NCI-H1092 (cell line): ENCODE data around the gene FAM25G.

Experiments used
- DNase-seq: peaks from one replicate; lab custom pipeline; 2025; lab: John Stamatoyannopoulos, UW

FAM25G gene

DNA sequence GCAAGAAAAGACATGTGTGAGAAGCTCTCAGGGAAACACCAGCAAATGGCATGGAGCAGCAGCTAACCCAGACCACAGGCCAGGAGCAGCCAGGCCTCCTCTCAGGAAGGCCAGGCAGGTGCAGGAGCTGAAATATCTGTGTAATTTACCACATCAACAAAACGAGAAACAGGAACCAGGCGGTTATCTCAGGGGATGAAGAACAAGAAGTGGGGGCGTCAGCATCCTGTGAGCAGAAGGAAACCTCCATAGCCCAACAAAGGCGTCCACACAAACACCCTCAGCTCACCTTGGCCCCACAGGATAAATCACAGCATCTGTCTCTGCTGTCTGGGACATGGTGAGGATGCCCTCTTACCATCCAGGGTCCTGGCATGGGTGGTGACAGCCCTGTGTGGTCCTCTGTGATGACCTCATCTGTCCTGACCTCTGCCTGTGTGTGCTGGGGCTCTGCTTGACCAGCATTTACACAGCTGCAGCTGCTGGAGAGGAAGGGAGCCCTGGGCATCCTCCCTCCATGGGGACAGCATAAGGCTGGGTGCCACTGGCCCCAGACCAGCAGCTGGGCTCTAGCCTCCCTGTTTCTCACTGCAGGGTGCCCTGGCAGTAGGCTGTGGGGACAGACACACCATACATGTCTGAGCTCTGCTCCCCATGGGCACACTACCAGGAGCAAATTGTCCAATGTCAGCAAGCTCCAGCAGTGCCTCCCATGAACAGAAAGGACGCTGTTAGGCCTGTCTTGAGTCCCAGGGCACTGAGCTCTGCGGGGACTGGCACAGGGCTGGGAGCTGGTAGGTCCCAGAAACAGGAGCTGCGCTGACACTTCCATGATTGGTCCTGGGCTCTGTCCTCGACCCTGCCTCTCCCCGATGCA is 42.2 kb downstream of the FAM25G start:
- no peak for DNase-seq

DNA sequence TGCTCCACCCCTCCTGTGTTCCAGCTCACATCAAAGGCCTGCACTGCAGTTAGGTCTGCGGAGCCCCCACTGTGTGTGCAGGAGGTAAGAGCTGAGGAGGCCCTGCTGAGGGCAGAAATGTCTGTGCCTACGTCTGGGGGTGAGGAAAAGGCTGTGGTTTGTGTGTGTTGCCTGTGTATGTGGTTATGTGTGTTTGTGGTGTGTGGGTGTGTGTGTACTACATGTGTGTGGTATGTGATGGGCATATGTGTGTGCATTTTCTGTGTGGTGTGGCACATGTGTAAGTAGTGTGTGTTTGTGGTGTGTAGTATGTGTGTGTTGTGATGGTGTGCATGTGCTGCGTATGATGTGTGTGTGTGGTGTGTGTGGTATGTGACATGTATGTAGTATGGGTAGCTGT is 43.8 kb downstream of the FAM25G start:
- DNase-seq, result no peak

DNA sequence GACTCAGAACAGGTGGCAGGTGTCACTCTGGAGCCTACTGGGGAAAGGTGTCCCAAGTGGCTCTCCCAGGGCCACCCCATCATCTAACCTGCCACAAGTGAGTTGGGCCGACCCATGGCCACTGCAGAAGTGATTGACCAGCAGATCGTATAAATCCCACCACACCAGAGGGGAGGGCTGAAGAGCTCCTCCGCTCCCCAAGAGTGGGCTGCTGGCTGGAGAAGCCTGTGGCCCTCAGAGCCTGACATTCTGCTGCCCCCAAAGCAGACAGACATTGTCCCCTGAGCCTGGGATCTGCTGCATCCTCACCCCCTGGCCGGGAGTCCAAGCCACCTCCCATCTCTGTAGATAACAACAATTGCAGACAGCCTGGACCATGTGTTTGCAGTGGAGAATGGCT is 44.3 kb downstream of the FAM25G start:
- DNase-seq, result no peak

DNA sequence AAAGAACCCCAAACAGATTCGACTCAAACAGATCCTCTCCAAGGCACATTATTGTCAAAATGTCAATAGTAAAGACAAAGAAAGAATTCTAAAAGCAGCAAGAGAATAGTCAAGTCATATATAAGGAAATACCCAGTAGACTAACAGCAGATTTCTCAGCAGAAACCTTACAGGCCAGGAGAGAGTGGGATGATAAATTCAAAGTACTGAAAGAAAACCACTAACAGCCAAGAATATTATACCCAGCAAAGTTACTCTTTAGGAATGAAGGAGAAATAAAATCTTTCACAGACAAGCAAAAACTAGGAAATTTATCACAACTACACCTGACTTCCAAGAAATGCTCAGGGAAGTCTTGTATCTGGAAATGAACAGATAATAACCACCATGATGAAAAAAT is 45.8 kb downstream of the FAM25G start:
- DNase-seq, result no peak

DNA sequence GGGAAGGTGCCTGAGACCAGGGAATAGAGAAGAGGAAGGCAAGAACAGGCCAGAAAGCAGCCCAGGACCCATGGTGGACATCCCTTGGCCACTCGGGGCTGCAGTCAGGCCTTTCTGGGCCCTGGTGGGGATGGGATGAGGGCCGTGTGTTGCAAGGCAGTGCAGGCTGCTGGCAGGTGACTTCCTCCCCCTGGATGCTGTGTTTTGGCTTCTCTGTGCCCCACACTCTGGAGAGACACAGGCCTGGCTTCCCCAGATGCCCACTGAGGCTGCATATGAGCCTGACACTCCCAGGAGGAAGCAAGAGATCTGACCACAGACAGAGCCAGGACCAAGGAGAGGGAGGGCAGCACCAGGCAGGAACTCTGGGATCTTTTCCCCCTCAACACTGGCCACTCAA is 47.5 kb downstream of the FAM25G start:
- no peak for DNase-seq

DNA sequence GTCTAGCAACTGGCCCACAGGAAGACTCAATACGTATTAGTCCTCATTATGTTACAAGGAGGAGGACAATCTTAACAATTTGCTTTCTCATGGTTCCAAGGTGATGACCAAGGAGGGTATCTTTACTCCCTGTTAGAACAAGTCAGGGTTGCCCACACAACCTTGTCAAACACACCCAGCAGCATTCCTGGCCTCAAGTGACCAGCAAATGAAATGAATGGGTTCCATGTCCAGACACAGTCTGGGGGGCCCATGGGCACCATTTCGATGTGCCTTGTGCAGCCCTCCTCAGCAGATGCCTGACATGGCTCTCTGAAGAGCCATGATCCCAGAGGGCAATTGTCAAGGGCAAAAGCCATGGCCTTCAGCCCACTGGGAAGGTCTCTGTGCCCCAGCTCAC is 48.4 kb downstream of the FAM25G start:
- no peak for DNase-seq

DNA sequence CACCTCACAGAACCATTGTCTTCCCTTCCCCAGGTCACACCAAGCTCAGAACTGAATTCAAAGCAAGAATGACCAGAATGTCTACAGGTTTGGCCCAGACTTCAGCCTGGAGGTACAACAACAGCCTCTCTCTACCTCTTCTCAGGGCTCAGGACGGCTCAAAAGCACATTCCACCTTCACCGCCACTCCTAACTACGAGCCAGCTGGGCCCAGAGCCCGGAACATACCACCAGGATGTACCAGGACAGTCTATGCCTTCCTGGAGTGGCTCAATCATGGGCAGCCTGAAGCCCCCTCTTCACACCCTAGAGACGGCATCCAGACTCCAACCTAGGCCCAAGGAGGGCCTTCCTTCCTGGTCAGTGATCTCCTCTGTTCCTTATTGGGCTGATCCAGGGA is 49.1 kb downstream of the FAM25G start:
- DNase-seq, result no peak

DNA sequence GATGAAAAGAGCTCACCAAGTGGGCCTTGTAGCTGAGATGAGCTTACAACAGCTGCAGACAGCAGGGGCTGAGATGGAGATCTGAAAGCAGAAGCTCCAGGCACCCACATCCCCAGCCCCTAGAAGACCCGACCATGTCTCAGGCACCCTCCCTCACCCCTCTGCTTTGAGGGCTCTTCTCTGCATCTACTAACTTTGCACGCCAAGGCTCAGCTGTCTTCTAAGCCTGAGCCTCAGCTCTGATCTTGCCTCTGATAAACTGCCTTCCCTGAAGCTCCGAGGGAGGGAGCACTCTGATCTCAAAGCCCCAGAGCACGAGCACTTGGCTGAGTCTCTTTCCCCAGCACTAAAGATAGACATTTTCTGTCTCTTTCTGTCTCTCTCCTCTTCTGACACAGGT is 49.6 kb downstream of the FAM25G start:
- DNase-seq, result no peak

DNA sequence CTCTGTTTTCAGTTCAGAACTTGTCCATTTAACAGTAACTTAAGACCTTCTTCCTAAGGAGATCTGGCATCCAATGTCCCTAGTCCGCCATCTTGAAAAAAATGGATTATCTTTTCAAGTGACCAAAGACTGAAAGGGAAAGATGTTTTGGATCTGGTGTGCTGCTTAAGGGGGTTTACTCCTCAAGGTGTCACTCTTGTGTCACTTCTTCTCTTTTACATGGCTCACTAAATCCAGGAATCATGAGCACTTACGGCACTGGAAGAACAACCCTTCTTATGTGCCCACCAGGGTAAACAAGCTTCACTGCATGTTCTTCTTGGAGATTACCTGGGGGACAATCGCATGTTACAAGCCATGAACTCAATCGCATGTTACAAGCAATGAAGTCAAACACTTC is 51.3 kb downstream of the FAM25G start:
- DNase-seq, result no peak

DNA sequence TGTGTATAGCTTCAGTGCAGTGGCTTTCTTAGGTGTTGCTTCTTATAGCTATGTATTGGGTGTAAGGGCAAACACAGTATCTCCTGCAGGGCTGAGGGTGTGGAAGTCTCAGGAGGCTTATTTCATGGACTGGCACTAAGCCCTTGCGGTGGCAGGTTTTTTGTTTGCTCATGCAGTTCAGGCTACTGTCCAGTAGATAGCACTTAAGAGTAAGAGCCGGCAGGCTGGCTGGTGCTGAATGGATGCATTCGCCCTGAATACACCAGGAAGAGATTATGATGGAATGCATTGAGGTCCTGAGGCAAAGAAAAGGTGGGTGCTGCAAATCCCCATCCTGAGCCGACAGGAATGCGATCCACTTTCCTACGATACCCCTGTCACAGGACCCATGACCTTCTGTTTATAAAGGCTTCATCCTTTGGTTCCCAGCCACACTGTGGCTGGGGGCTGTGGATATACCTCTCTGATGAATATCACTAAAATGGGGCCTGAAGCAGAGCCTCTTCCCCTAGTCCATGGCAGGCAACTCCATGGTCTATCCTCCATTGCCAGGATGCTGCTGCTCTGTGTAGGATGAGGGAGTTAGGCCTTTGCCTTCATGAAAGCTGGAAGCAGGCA is 52.5 kb downstream of the FAM25G start:
- peak; percentile 18 for DNase-seq
